Measurements from ENCODE around the gene SEMA3G.
A peak's percentile ranks its signal among the peaks of the same experiment; 100 is the strongest.

The SEMA3G gene

DNA sequence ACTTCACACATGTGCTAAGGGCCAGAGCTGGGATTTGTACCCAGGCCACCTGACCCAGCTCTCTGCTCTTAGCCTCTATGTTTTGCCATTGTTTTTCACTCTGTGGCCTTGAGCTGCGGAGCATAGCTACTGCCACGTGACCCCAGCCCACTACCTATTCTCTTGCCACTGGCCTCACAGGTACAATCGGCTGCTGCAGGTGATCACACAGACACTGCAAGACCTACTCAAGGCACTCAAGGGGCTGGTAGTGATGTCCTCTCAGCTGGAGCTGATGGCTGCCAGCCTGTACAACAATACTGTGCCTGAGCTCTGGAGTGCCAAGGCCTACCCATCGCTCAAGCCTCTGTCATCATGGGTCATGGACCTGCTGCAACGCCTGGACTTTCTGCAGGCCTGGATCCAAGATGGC, 46.2 kb downstream of the SEMA3G start:
- intact Hi-C loops (cut with DNase I; ENCODE audit: low total_unique reads): no loop called here
- H3K36me3 ChIP-seq: peaks cover 21 to 79% (median 45%) of the 10 kb centered on the region in 3 donors
- no peak overlapping the region for H3K27ac ChIP-seq
- H3K4me1 ChIP-seq: no peaks in the 10 kb centered on the region
- TF ChIP-seq, protein P1, sequence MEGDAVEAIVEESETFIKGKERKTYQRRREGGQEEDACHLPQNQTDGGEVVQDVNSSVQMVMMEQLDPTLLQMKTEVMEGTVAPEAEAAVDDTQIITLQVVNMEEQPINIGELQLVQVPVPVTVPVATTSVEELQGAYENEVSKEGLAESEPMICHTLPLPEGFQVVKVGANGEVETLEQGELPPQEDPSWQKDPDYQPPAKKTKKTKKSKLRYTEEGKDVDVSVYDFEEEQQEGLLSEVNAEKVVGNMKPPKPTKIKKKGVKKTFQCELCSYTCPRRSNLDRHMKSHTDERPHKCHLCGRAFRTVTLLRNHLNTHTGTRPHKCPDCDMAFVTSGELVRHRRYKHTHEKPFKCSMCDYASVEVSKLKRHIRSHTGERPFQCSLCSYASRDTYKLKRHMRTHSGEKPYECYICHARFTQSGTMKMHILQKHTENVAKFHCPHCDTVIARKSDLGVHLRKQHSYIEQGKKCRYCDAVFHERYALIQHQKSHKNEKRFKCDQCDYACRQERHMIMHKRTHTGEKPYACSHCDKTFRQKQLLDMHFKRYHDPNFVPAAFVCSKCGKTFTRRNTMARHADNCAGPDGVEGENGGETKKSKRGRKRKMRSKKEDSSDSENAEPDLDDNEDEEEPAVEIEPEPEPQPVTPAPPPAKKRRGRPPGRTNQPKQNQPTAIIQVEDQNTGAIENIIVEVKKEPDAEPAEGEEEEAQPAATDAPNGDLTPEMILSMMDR (IDR thresholded peaks at IDR 0.05): no peak
- no peaks in the 10 kb centered on the region for H3K9me3 ChIP-seq
- no peak for DNase-seq
- H3K27me3 ChIP-seq: no peaks in the 10 kb centered on the region
- H3K4me3 ChIP-seq: no peak overlapping the region

DNA sequence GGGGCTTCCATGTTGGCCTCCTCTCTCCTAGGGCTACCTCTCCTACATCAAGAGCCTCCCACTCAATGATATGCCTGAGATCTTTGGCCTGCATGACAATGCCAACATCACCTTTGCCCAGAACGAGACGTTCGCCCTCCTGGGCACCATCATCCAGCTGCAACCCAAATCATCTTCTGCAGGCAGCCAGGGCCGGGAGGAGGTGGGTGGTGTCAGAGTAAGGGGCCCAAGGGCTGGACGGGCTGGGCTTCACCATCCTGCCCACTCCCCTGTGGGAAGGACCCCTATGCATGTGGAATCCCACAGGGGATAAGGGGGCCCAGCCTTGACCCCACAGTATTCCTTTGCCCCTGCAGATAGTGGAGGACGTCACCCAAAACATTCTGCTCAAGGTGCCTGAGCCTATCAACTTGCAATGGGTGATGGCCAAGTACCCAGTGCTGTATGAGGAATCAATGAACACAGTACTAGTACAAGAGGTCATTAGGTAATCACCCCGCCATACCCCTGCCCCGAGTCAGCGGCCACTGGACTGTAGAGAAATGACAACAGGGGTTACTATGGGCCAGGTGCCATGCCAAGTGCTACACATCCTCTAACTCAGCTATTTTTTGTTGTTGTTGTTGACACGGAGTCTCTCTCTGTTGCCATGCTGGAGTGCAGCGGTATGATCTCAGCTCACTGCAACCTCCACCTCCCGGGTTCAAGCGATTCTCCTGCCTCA, 47.1 kb downstream of the SEMA3G start:
- TF ChIP-seq, protein P1 (IDR thresholded peaks at IDR 0.05): no peak
- Histone ChIP-seq H3K4me1 (no peaks in the 10 kb centered on the region), H3K27ac (no peak overlapping the region), H3K4me3 (no peak overlapping the region), H3K9me3 (no peaks in the 10 kb centered on the region), H3K27me3 (no peaks in the 10 kb centered on the region), H3K36me3 (peaks cover 13 to 79% (median 43%) of the 10 kb centered on the region in 3 donors)
- DNase-seq: peak in 1 of 2 donors; percentile 59
- intact Hi-C loops (cut with DNase I; ENCODE audit: low total_unique reads): no loop called here

DNA sequence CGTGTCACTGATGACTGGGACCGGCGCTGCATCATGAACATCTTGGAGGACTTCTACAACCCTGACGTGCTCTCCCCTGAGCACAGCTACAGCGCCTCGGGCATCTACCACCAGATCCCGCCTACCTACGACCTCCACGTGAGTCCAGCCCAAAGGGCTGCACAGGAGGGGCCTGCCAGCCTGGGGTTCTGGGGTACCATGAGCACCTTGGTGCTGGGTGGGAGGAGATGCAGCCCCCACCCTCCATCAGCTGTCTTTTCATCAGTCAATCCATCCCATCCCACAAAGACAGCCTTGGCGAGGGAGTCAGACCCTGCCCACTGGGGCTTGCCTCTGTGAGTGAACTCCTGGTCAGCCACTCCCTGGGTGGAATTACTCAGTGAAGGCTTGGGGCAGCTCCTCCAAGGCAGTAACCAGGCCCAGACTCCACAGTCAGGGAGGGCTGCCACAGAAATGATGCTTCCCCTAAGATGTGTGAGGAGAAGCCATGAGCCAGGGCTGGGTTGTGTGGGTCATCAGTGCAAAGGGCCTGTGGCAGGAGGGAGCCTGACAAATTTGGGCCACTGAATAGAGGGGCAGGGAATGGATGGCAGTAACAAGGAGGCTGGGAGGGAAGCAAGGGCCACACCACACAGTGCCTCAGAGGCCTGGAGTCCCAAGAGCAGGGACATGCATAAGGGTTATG, 47.9 kb downstream of the SEMA3G start:
- intact Hi-C loops (cut with DNase I; ENCODE audit: low total_unique reads): no loop called here
- Histone ChIP-seq H3K36me3 (peaks cover 6 to 79% (median 36%) of the 10 kb centered on the region in 3 donors), H3K4me3 (no peak overlapping the region), H3K27ac (no peak overlapping the region), H3K4me1 (no peaks in the 10 kb centered on the region), H3K9me3 (no peaks in the 10 kb centered on the region), H3K27me3 (no peaks in the 10 kb centered on the region)
- TF ChIP-seq, protein P1 (IDR thresholded peaks at IDR 0.05): no peak
- peak in 1 of 2 donors; percentile 56 for DNase-seq

DNA sequence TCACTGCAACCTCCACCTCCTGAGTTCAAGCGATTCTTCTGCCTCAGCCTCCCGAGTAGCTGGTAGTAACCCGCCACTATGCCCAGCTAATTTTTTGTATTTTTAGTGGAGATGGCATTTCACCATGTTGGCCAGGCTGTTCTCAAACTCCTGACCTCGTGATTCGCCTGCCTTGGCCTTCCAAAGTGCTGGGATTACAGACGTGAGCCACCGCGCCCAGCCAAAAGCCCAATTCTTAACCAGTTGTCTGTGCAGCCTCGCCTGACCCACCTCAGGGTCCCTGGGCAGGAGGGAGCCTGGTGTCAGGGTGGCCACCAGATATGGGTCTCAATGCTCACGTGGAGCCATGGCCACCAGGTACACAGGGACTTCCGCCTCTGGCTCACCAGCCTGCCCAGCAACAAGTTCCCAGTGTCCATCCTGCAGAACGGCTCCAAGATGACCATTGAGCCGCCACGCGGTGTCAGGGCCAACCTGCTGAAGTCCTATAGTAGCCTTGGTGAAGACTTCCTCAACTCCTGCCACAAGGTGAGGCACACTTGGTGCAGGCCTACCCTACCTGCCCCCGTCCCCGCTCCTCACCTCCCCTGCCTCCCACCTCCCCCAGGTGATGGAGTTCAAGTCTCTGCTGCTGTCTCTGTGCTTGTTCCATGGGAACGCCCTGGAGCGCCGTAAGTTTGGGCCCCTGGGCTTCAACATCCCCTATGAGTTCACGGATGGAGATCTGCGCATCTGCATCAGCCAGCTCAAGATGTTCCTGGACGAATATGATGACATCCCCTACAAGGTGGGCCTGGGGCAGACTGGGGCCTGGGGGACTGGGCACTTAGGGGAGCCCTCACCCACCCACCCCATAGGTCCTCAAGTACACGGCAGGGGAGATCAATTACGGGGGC, 48.6 kb downstream of the SEMA3G start:
- Histone ChIP-seq H3K4me3 (no peak overlapping the region), H3K4me1 (no peaks in the 10 kb centered on the region), H3K27me3 (no peaks in the 10 kb centered on the region), H3K9me3 (no peaks in the 10 kb centered on the region), H3K36me3 (peaks cover 0 to 79% (median 31%) of the 10 kb centered on the region in 3 donors), H3K27ac (no peak overlapping the region)
- intact Hi-C loops (cut with DNase I; ENCODE audit: low total_unique reads): no loop called here
- DNase-seq: peak in 1 of 2 donors; percentile 59
- TF ChIP-seq, protein P1 (IDR thresholded peaks at IDR 0.05): no peak

DNA sequence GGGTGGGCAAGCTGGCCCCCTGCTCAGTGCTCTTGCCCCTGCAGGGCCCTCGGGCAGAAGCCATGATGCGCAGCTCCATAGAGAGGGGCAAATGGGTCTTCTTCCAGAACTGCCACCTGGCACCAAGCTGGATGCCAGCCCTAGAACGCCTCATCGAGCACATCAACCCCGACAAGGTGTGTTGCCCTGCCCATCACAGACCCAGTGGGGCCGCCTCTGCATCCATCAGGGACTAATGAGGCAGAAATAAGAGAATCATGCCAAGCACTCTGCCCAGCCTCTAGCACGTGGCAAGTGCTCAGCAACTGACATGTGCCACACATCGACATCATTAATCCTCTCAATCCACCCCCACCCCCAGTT, 49.4 kb downstream of the SEMA3G start:
- Histone ChIP-seq H3K27ac (no peak overlapping the region), H3K9me3 (no peaks in the 10 kb centered on the region), H3K4me1 (no peaks in the 10 kb centered on the region), H3K36me3 (peaks cover 0 to 79% (median 28%) of the 10 kb centered on the region in 3 donors), H3K4me3 (no peak overlapping the region), H3K27me3 (no peaks in the 10 kb centered on the region)
- DNase-seq: no peak
- TF ChIP-seq, protein P1 (IDR thresholded peaks at IDR 0.05): no peak
- intact Hi-C loops (cut with DNase I; ENCODE audit: low total_unique reads): no loop called here
